Measurements from ENCODE around the gene TMEM125.

The TMEM125 gene

GRCh38 chr1:43258370-43258769, 11.4 kb upstream of the TMEM125 start:
- Histone ChIP-seq H3K27ac (no peak overlapping the region), H3K9me3 (peaks cover 54% of the 10 kb centered on the region)
- TF ChIP-seq Cebpa-rat (IDR thresholded peaks at IDR 0.05) = no peak

GRCh38 chr1:43265431-43265830, 4.4 kb upstream of the TMEM125 start:
- Histone ChIP-seq H3K27ac (no peak overlapping the region), H3K36me3 (no peaks in the 10 kb centered on the region), H4K20me1 (no peaks in the 10 kb centered on the region), H3K4me2 (no peak overlapping the region), H3K4me1 (no peaks in the 10 kb centered on the region), H3K9me3 (peaks cover 34% of the 10 kb centered on the region), H3K4me3 (no peak overlapping the region), H3K9ac (no peak overlapping the region), H3K27me3 (no peaks in the 10 kb centered on the region)
- TF ChIP-seq Cebpa-rat (IDR thresholded peaks at IDR 0.05) = no peak

More at GRCh38 chr1:43258370-43258769, 11.4 kb upstream of the TMEM125 start:
- Histone ChIP-seq H4K20me1 (no peaks in the 10 kb centered on the region), H3K4me2 (no peak overlapping the region), H3K4me1 (no peaks in the 10 kb centered on the region), H3K36me3 (no peaks in the 10 kb centered on the region), H3K4me3 (no peak overlapping the region), H3K27me3 (no peaks in the 10 kb centered on the region), H3K9ac (no peak overlapping the region)

- Histone ChIP-seq H3K4me3 (no peak overlapping the region), H3K4me2 (no peak overlapping the region), H3K27me3 (no peaks in the 10 kb centered on the region), H4K20me1 (no peaks in the 10 kb centered on the region), H3K36me3 (no peaks in the 10 kb centered on the region), H3K9ac (no peak overlapping the region), H3K4me1 (no peaks in the 10 kb centered on the region), H3K27ac (no peak overlapping the region), H3K9me3 (peaks cover 21% of the 10 kb centered on the region)
- TF ChIP-seq Cebpa-rat (IDR thresholded peaks at IDR 0.05) = no peak
Measured at GRCh38 chr1:43266881-43267280, 2.9 kb upstream of the TMEM125 start.

GRCh38 chr1:43267291-43267805, 2.4 kb upstream of the TMEM125 start:
- Histone ChIP-seq H3K36me3 (no peaks in the 10 kb centered on the region), H3K27me3 (no peaks in the 10 kb centered on the region), H3K9me3 (peaks cover 18% of the 10 kb centered on the region), H3K9ac (no peak overlapping the region), H3K4me3 (no peak overlapping the region), H3K4me1 (no peaks in the 10 kb centered on the region), H3K27ac (no peak overlapping the region), H4K20me1 (no peaks in the 10 kb centered on the region), H3K4me2 (no peak overlapping the region)
- TF ChIP-seq Cebpa-rat (IDR thresholded peaks at IDR 0.05) = no peak

DNA sequence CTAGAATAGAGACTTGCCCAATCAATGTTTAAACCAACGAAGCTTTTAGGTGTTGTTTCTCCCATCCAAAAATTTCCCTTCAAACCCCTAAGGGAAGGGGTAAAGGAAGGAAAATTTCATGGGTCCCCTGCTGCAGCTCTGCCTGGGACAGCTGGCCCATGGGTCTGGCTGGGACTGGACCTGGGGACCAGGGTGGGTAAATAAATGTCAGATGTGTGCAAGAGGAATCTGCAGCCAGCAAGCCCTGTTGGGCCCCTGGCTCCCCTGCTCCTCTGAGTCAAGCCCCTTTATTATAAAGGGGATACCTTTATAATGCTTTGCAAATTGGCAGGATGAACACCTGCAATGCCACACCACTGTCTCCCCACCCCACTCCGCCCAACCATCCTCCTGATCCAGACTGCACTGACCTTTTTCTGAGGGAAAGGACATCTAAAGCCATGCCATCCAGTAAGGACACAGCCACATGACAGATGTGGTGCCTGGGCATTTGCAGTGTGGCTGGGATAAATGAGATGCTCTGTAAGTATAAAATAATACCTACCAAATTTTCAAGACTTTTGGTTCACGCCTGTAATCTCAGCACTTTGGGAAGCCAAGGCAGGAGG, 1.9 kb upstream of the TMEM125 start:
- Histone ChIP-seq H3K4me2 (no peak overlapping the region), H3K27ac (no peak overlapping the region), H3K9ac (no peak overlapping the region), H3K27me3 (no peaks in the 10 kb centered on the region), H4K20me1 (no peaks in the 10 kb centered on the region), H3K4me3 (no peak overlapping the region), H3K36me3 (no peaks in the 10 kb centered on the region), H3K4me1 (no peaks in the 10 kb centered on the region), H3K9me3 (peaks cover 13% of the 10 kb centered on the region)
- TF ChIP-seq Cebpa-rat (IDR thresholded peaks at IDR 0.05) = no peak

DNA sequence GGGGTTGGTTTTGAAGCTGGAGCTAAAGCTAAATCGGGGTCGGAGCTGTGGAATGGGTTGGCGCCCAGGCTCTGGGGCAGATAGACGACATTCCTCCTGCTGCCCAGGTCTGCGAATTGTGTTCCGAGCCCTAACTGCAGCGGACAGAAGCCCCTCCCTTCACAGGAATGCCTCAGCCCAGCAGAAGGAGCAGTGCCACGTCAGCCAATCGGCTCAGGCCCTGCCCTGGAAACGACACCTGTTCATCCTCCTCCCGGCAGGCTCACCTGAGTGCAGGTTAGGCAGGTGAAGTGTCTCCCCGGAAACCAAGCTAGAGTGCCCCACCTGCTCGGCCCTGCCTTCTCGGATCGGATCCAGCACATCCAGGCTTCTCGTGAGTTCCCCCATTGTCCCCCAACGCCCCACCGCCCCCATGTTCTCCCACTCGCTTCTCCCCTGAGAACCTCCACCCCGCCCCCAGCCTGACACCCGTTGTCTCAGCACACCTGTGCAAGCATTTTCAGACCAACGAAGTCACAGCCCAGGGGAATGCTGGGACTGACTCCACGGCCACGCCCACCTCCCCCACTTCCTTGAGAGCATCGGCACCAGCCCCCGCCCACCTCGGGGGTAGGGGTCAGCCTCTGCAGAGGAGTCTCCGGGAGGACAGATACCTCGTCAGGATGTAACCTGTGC, 775 bp downstream of the TMEM125 start:
- peaks cover 16% of the 10 kb centered on the region for H3K4me1 ChIP-seq
- no peak overlapping the region for H3K9ac ChIP-seq
- peaks cover 2% of the 10 kb centered on the region for H3K9me3 ChIP-seq
- H4K20me1 ChIP-seq = no peaks in the 10 kb centered on the region
- no peak overlapping the region for H3K27ac ChIP-seq
- no peak overlapping the region for H3K4me3 ChIP-seq
- no peak for TF ChIP-seq Cebpa-rat (IDR thresholded peaks at IDR 0.05)
- H3K27me3 ChIP-seq = no peaks in the 10 kb centered on the region
- H3K36me3 ChIP-seq = no peaks in the 10 kb centered on the region
- no peak overlapping the region for H3K4me2 ChIP-seq

DNA sequence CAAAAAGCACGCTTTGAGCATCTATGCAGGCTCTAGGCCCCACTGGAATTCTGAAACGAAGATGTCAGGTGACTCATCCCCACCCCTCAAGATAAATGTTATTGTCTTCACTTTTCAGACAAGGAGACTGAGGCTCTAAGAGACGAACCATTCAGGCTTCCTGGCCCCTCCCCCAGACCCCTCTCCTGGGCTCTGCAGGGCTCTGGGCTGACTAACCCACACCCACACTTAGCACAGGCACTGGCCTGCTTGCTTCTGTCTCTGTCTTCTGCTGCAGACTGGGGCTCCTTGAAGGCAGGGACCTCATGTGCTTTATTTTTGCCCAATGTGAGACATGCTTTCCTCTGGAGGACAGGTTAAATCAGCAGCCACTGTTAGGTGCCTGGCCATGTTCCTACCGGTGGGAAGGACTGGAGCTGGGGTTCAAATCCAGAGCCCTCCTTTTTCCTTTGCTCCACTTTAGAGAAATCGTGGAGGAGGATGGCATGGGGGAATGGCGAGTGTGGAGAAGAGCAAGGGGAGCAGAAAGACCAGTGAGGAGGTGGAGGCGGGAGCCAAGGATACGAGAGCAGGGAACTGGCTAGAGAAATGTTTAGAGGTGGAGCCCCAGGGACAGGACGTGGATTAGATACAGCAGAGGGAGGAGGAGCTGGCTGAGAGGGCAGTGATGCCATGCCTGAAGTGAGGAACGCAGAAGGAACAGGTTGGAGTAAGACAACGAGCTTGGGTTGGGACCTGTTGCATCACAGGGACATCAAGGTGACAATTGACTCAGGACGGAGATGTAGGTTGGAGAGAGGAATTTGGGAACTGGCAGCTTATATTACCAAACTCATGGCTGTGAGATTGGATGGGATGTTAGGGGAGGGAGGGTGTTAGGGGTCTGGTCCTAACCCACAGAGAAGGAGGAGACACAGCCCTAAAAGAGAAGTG, 1.7 kb downstream of the TMEM125 start:
- Histone ChIP-seq H3K9ac (no peak overlapping the region), H3K4me3 (no peak overlapping the region), H3K36me3 (no peaks in the 10 kb centered on the region), H3K4me1 (peaks cover 16% of the 10 kb centered on the region), H4K20me1 (no peaks in the 10 kb centered on the region), H3K27me3 (no peaks in the 10 kb centered on the region), H3K9me3 (no peaks in the 10 kb centered on the region; the same call in 1 of the 2 replicates), H3K4me2 (no peak overlapping the region), H3K27ac (no peak overlapping the region)
- TF ChIP-seq Cebpa-rat (IDR thresholded peaks at IDR 0.05) = no peak

DNA sequence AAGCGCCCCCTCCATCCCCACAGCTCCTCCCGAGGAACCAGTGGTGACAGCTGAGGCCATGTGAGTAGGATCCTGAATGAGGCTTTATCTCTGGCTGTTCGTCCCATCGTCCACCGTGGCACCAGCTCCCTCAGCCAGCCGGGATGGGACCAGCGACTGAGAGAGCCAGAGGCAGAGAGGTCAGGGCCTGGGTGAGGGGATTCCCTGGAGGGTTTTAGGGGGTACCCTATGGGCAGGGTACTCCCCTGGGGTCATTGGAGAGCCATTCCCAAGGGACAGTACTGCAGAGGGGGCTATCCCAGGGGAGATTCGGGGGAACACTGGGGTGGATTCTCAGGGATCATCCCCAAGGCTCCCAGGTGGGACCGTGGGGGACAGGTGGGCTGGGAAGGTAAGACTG, 2.4 kb downstream of the TMEM125 start:
- TF ChIP-seq Cebpa-rat (IDR thresholded peaks at IDR 0.05) = no peak
- H3K36me3 ChIP-seq = no peaks in the 10 kb centered on the region
- H4K20me1 ChIP-seq = no peaks in the 10 kb centered on the region
- H3K9ac ChIP-seq = no peak overlapping the region
- H3K27ac ChIP-seq = no peak overlapping the region
- no peak overlapping the region for H3K4me3 ChIP-seq
- H3K27me3 ChIP-seq = no peaks in the 10 kb centered on the region
- H3K4me1 ChIP-seq = peaks cover 16% of the 10 kb centered on the region
- H3K9me3 ChIP-seq = no peaks in the 10 kb centered on the region; the same call in 1 of the 2 replicates
- H3K4me2 ChIP-seq = no peak overlapping the region

GRCh38 chr1:43272576-43273571, 3.1 kb downstream of the TMEM125 start:
- no peak overlapping the region for H3K4me2 ChIP-seq
- H3K4me1 ChIP-seq = peaks cover 16% of the 10 kb centered on the region
- no peak overlapping the region for H3K9ac ChIP-seq
- no peak overlapping the region for H3K4me3 ChIP-seq
- no peaks in the 10 kb centered on the region for H3K27me3 ChIP-seq
- TF ChIP-seq Cebpa-rat (IDR thresholded peaks at IDR 0.05) = no peak
- H3K9me3 ChIP-seq = no peaks in the 10 kb centered on the region; the same call in 1 of the 2 replicates
- no peaks in the 10 kb centered on the region for H4K20me1 ChIP-seq
- H3K36me3 ChIP-seq = no peaks in the 10 kb centered on the region
- H3K27ac ChIP-seq = no peak overlapping the region; the same call in 1 of the 2 replicates

All from BLaER1 (cell line).